WI38 (cell line): ENCODE measurements around the gene ATP2C2.
"Not testable (repeated sequence)": the region's sequence is repeated elsewhere in the genome, so short reads cannot be mapped to it uniquely, and the experiment has no call there.

Experiments used
- H3K4me3 ChIP-seq: 2 replicates; pipeline ENCODE4 v1.5.1; 2011; ENCODE audit warnings: low read depth, mild to moderate bottlenecking, control low read depth, low read length
- TF ChIP-seq, protein P1 (sequence below): IDR thresholded peaks from 2 replicates; pipeline ENCODE4 v1.5.1; 2012; ENCODE audit warnings: low read depth, mild to moderate bottlenecking, control low read depth, low read length

The ATP2C2 gene

DNA sequence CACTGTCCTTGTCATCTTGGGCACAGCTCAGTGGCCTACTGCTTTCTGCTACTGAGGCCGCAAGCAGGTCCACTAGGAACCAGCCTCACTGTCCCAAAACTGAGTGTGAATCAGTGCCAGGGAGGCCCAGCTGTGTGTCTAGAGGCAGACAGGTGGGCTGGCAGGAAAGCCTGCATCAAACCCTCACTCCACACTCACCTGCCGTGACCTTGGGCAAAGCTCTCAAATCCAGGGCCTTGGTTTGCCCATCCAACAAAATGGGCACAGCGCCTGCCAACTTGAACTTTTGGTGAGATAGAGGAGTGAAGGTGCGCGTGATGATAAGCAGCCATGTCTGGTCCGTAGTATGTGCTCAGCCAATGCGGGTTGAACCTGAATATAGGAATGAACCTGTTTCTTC, 14.8 kb downstream of the ATP2C2 start:
- no peak overlapping the region for H3K4me3 ChIP-seq
- TF ChIP-seq, protein P1, sequence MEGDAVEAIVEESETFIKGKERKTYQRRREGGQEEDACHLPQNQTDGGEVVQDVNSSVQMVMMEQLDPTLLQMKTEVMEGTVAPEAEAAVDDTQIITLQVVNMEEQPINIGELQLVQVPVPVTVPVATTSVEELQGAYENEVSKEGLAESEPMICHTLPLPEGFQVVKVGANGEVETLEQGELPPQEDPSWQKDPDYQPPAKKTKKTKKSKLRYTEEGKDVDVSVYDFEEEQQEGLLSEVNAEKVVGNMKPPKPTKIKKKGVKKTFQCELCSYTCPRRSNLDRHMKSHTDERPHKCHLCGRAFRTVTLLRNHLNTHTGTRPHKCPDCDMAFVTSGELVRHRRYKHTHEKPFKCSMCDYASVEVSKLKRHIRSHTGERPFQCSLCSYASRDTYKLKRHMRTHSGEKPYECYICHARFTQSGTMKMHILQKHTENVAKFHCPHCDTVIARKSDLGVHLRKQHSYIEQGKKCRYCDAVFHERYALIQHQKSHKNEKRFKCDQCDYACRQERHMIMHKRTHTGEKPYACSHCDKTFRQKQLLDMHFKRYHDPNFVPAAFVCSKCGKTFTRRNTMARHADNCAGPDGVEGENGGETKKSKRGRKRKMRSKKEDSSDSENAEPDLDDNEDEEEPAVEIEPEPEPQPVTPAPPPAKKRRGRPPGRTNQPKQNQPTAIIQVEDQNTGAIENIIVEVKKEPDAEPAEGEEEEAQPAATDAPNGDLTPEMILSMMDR: no peak

DNA sequence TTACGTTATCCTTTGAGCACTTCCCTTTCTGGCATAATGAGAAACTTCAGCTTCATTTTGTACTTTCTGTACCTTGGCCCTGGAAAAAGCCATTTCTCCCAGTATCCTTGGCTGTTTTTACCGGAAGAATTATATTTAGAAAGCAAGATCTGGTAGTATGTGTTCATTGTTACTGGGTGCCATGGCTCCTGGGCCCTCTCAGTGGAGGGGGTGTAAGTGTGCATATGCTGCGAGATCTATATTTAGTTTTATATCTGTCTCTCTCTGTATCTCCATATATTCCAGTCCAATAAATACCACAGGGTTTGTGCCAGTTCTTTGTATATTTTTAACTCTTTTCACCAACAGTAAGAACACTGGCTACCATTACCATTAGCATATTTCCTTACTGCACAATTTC, 17.7 kb downstream of the ATP2C2 start:
- TF ChIP-seq, protein P1: no peak
- no peak overlapping the region for H3K4me3 ChIP-seq

DNA sequence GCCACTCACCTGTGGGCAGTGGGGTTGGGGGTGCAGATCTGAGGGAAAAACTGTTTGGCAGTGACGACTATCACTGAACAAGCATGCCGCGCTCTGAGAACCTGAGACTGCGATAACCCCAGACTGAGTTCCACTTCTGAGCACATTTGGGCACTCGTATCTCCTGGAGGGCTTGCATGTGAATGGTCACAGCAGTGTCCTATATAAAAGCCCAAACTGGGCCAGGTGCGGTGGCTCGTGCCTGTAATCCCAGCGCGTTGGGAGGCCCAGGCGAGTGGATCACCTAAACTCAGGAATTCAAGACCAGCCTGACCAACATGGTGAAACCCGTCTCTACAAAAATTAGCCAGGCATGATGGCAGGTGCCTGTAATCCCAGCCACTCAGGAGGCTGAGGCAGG, 18.7 kb downstream of the ATP2C2 start:
- TF ChIP-seq, protein P1: no peak
- no peak overlapping the region for H3K4me3 ChIP-seq

DNA sequence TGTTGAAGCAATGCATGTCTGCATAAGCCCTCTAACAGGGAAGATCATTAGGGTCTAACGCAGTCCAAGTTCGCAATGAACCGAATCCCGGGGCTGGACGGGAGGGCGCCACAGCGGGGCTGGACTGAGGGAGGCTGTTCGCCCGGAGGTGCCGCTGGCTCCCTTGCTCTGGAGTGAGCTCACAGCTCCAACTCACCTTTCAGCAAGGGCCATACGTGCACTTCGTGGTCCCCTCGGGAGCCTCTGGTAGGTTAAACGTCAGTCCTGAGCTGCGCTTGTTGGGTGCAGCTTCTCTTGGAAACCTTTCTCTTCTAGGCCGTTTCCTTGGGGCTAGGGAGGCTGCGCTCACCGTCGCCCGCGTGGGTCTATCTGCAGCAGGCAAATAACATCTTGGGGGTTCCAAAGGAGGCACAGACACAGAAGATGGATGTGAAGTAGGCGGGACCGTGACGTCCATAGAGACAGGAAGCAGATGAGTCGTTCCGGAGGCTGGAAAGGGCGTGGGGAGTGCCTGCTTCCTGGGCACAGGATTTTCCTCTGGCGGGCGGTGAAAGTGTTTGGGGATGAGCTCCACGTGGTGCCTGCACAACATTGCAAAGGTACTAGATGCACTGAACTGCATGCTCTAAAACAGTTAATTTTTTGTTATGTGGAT, 21.9 kb downstream of the ATP2C2 start:
- TF ChIP-seq, protein P1: no peak
- H3K4me3 ChIP-seq: no peak overlapping the region

DNA sequence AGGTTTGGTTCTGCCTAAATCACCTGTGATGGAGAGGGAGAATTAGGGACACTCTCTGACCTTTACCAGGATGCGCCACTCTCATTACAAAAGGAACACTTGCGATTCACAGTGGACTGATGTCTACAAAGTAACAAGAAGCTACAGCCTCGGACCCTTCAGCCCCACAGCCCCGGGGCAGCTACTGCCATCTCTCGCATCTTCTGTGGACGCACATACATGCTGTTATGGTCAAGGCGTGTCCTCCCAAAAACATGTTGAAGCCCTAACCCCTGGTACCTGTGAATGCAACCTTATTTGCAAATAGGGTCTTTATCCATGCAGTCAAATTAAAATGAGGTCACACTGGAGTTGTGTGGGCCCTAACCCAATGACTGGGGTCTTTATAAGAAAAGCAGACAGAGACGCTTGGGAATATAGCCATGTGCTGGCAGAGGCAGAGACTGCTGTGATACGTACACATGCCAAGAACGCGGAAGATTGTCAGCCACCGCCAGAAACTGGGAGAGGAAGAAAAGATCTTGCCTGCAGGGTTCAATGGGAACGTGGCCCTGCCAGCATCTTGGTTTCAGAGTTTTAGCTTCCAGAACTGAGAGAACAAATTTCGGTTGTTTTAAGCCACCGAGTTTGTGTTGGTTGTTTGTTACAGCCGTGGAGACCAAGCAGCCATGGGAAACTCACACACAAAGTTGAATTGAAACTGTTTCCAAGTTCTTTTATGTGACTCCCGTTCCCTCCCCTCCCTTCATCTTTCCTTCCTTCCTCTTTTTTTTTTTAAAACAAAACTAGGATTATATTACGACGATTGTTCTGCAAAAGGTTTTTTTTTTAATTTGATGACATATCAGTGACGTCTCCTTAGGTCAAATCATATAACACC, 23.1 kb downstream of the ATP2C2 start:
- TF ChIP-seq, protein P1: no peak
- H3K4me3 ChIP-seq: no peak overlapping the region

DNA sequence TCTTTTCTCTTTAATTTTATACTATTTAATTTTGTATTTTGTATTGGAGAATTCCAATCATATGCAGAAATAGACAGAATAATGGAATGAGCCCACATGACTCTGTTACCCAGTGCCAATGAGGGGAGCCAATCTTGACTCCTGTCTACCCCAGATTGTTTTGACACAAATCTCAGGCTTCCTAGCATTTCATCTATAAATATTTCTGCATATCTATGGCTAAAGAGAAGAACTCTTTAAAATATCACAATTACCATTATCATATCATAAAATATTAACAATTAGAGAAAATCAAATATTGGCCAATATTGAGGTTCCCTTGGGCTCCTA, 23.7 kb downstream of the ATP2C2 start:
- TF ChIP-seq, protein P1: no peak
- no peak overlapping the region for H3K4me3 ChIP-seq

DNA sequence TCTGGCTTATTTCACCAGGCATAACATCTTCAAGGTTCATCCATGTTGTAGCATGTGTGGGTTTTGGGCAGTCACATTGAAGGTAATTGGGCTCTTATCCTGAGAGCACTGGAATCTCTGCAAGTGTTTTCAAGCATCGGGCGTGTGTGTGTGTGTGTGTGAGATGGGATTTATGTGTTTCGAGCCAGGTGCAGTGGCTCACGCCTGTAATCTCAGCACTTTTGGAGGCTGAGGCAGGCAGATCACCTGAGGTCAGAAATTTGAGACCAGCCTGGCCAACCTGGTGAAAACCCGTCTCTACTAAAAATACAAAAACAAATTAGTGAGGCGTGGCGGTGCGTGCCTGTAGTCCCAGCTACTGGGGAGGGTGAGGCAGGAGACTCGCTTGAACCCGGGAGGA, 27.7 kb downstream of the ATP2C2 start:
- H3K4me3 ChIP-seq: not testable (repeated sequence)
